LoVo (cell line): ENCODE measurements around the gene FNDC3B.

Experiments
- DNase-seq: peaks from one replicate; pipeline ENCODE4 v3.0.0-alpha.2; 2016; ENCODE audit warnings: low spot score

FNDC3B gene

GRCh38 chr3:172260381-172260780 lies 221.0 kb downstream of the FNDC3B start:
- DNase-seq, result no peak

DNA sequence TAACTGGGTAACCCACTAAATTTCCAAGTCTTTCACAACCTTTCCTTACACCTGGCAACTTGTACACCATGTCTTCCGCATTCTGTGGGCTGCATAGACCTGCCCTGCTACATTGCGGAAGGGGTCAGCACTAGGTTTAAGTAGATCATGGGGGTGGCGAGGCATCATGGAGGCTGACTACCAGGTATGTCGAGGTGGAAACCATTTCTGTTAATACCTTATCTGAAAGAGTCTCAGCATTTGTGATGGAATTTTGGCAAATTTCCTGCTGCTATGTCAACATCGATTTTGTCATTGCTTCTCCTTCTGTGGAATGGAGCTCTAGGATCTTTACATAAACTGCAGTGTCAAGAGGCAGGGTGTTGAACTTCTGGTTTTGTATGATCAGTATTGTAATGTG lies 221.7 kb downstream of the FNDC3B start:
- no peak for DNase-seq

- no peak for DNase-seq
These were observed 223.7 kb downstream of the FNDC3B start for GRCh38 chr3:172262991-172263608.

- DNase-seq, result no peak
These were observed 224.6 kb downstream of the FNDC3B start for GRCh38 chr3:172263781-172264486.

DNA sequence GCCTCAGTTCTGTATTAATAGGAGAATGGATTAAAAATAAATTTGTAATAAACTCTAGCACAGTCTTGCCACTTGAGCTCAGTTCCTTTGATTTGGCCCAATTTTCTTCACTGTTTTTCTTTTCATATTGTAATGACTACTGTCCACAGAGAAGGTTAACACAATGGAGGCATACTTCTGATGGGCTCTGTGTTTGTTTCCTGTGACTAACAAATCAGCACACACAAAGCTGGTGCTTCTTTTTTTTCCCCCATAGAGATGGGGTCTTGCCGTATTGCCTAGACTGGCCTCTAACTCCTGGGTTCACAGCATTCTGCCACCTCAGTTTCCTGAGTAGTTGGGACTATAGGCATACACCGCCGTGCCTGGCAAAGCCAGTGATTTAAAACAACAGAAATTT lies 226.7 kb downstream of the FNDC3B start:
- no peak for DNase-seq

GRCh38 chr3:172268425-172268824 lies 229.0 kb downstream of the FNDC3B start:
- no peak for DNase-seq

DNA sequence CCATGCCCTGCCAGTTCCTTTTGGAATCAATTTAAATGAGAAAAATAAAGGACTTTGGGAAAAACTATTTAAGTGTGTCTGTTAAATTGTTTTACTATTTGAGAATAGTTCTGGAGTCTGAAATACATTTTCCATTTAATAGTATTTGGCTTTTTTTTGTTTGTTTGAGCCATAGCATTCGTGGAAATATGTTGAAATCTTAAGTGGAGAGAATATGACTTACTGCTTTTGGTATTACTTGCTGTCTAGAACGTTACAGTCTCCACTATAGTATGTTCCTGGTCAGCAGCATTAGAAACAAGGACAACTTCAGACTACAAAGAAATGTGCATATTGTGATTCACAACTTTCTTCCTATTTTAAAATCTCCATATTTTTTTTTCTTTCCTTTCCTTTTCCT lies 229.5 kb downstream of the FNDC3B start:
- no peak for DNase-seq

GRCh38 chr3:172270557-172271166 lies 231.3 kb downstream of the FNDC3B start:
- no peak for DNase-seq

- DNase-seq, result no peak
These were observed 232.1 kb downstream of the FNDC3B start for GRCh38 chr3:172271386-172271976.

GRCh38 chr3:172272698-172273097 lies 233.3 kb downstream of the FNDC3B start:
- no peak for DNase-seq

GRCh38 chr3:172273378-172273777 lies 234.0 kb downstream of the FNDC3B start:
- DNase-seq, result no peak

DNA sequence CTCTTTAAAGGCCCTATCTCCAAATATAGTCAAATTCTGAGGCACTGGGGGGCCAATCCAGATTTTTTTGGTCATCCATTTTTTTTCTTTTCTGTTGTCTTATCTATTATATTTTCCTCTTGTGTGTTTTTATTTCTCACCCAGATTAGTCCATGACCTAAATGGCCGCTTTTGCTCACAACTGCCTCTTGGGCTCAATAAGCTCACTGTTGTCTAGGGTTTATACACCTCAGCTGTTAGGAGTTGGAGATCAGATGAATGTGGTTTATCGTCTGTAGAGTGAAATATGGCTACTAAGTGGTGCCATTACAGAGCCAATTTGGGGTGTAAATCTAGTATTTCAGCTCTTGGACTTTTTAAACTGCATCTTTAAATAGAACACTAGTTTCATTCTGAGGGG lies 235.5 kb downstream of the FNDC3B start:
- no peak for DNase-seq

DNA sequence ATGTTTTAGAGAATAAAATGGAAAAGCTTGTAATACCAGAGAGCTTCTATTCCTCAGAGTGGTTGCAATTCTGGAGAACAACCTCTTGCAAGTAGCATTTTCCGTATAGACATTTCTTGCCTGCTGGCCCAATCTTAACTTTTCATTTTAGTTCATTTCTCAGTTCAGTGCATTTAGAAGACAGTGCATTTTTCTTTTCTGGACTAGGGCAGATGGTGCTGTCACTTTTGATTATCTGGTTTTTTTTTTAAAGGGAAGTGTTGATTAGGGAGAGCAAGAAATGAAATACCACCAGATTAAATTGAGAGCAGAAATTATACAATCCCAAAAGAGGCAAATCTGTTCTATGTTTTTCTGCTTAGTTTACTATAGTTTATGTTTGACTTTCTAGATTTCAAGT lies 236.2 kb downstream of the FNDC3B start:
- DNase-seq, result no peak

DNA sequence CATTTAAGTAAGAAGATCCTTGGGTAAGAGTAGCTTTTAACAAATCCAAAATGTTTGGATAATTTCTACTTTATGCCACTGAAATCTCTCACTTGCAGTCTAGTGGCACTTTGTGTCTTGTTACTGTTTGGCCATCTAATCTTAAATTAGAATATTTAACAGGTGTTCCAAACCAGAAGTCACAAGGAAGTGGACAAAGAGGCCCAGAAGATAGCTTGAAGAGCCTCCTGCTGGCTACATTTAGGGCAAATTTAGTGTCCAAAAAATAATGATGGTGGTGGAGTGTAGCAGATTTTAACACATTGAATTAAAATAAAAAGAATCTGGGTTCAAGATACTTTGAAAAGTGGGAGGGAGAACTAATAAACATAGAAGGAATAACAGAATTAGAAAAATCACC lies 236.7 kb downstream of the FNDC3B start:
- no peak for DNase-seq

DNA sequence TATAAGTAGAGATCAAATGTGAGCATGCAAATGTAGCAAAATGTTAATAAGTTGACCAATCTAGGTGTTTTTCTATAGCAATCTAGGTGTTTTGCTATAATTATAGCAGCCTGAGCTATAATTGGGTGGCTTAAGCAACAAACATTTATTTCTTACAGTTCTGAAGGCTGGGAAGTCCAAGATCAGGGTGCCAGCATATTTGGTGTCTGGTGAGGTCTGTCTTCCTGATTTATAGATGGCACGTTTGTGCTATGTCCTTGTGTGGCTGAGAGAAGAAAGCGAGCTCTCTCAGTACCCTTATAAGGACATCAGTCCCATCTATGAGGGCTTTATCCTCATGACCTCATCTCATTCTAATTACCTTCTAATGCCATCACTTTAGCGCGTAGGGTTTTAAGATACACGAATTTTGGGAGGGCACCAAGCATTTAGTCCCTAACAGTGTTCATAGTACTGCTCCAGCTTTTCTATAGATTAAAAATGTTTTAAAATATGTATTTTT lies 237.8 kb downstream of the FNDC3B start:
- no peak for DNase-seq

- no peak for DNase-seq
These were observed 239.8 kb downstream of the FNDC3B start for GRCh38 chr3:172279191-172279640.

DNA sequence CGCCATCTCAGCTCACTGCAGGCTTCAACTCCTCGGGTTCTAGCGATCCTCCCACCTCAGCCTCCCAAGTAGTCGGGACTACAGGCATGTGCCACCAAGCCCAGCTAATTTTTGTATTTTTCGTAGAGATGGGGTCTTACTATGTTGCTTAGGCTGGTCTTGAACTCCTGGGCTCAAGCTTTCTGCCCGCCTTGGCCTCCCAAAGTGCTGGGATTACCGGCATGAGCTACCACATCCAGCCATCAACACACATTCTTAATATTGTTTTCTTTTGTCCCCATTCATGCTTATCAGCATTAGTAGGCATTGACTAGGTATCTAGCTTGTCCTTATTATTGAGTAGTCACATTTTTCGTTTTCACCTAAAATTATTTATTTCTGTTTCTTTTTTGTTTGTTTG lies 240.6 kb downstream of the FNDC3B start:
- no peak for DNase-seq

- DNase-seq, result no peak
These were observed 241.2 kb downstream of the FNDC3B start for GRCh38 chr3:172280406-172281051.

- DNase-seq, result no peak
These were observed 242.5 kb downstream of the FNDC3B start for GRCh38 chr3:172281884-172282283.

DNA sequence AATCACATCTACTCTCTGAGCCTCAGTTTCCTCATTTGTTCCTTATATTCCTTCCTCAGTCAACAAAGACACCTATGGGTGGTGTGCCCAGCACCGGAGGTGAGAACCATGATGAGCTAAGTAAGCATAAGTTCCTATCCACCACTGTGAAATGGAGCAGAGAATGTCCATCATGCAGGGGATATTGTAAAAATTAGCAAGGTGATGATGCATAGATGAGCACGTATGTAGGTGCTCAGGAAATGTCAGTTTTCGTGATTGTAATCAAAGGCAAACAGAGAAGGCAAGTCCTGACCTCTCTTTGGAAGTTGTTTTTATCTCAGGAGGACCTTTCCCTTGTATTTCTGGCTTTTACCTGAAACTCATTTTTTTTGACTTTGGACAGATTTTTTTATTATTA lies 243.5 kb downstream of the FNDC3B start:
- DNase-seq, result no peak

DNA sequence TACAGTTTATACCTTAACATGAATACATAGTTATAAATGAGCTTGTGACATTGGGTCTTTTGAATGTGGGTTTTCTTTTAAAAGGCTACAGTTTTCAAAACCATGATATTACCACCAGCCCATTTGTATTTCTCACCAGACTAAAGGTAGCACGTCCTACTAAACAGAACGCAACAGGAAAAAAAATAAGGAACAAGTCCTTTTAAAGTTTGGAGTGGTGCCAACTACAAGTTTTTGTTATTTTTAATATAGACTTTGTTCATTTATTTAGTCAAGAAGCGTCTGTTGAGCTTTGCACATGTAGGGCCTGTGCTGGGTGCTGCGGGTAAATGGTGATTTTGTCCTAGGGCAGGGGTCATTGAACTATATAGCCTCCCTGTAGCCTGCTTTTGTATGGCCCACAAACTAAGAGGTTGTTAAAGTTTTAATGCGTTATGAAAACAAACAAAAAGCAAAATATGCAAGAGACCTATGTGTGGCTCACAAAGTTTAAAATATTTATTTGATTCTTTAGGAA lies 244.5 kb downstream of the FNDC3B start:
- DNase-seq, result no peak

DNA sequence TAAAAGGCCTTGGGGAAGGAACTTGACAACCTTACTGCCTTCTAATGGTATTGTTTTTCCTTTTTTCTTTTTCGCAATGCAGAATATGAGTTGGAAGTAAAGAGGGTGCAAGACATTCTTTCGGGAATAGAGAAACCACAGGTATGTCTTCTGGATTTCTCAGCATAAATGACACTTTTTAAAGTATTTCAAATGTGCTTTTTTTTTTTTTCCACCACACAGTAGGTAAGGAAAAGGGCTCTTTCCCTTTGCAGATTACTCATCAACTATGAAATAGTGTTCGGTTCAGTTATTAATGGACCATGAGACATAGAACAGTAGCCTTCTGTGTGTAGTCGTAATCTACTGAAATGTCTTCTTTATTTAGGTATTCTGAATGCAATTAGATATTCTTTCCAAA lies 246.5 kb downstream of the FNDC3B start:
- DNase-seq, result no peak
